GM19099 (cell line): ENCODE measurements around the gene HPS1.

Experiments
- POLR2A ChIP-seq: IDR thresholded peaks from 3 replicates; pipeline ENCODE4 v1.6.1; 2011; ENCODE audit warnings: low read depth; ENCODE audit not compliant: insufficient read length; ENCODE audit errors: extremely low read depth

HPS1 gene

DNA sequence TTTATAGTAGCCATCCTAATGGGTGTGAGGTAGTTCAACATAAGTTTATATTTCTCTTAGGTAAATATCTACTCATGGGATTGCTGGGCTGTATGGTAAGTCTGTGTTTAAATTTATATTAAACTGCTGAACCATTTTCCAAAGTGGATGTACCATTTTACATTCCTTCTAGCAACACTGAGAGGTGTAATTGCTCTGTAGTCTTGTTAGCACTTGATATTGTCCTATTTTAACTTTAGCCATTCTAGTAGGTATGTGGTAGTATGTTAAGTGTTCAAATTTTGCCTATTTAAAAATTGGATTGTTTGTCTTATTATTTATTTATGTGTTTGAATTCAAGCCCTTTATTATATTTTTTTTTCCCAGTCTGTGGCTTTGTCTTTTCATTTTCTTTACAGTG lies 2.6 kb upstream of the HPS1 start:
- TF ChIP-seq POLR2A = no peak

DNA sequence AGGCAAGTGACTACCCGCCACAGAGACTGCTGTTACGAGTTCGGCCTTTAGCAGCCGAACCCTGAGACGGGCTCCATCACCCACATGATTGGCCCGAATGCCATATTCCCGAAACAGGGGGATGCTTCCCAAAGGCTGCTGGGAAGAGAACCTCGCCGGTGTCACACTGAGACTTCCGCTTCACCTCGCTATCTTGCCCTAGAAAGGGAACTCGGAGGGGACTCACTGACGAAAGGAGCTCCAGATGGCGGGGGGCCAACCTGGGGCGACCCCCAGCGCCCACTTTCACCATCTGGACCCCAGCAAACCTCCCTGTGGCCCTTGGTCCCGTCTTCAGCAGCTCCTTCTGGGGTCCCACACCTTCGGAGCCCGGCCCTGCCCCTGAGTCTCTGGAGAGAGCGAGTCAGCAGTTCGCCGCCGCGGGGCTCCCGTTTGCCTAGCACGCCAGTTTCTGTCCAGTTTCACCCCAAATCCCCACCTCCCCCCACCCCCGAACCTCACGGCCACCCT lies 529 bp downstream of the HPS1 start:
- no peak for TF ChIP-seq POLR2A

DNA sequence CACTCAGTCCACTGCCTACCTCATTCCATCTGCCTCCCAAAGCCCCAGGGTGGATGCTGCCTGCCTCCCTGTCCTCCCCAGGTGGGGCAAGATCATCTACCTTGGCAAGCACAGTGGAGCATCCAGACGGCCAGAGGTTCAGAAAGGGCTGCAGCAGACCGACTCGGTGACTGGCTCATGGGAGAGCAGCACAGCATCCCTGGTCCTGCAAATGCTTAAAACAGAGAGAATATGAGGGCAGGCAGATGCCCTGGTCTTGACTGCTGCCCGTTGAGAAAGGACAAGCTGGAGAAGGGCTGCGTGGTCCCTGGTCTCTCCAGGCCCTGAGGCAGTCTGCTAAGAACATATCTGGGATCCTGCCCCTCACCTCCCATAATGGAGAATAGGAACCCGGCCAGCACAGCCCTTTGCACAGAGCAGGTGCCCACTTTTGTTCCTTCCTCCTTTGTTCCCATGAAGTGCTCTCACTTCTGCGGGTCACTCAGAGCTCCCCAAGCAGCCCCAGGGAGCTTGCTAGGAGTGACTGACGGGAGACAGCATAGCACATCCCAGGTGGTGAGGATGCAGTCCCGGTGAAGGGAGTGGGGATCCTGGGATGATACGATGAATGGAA lies 1.4 kb downstream of the HPS1 start:
- TF ChIP-seq POLR2A = no peak

DNA sequence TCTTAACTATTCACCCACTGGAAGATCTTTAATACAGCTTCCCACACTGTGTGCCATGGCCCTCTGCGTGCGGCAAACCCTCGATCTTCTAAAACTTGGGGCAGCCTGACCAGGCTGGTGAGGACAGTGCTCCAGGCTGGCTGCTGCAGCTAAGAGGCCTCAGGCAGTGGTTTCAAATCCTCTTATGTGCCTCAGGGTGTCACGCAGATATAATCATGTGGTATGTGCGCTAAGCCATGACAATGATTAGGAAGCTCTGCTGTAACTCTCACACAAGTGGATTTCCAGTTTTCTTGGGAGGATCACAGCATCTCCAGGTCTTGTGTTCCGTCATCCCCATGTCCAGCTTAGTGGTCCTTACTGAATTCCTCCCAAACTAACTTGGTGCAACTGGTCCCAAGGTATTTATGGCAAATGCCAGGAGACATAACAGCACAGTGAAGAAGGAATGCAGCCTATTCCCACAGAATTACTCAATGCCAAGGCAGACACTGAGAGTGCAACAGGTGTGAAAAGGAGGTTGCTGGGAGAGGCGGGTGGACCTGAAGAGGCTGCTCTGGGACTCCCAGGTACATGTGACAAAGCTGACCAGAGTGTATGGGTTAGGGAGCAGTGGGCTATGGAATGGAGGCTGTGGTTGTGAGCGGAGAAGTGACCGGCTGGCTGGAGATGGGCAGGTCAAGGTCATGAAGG lies 2.3 kb downstream of the HPS1 start:
- no peak for TF ChIP-seq POLR2A

DNA sequence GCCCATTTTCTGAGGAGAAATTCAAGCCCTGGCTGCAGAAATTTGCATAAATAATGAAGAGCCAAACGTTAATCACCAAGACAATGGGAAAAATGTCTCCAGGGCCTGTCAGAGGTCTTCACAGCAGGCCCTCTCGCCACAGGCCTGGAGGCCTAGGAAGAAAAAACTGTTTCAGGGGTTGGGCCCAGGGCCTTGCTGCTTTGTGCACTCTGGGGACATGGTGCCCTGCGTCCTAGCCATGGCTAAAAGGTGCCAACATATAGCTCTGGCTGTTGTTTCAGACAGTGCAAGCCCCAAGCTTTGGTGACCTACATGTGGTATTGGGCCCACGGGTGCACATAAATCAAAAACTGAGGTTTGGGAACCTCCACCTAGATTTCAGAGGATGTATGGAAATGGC lies 8.0 kb downstream of the HPS1 start:
- TF ChIP-seq POLR2A = no peak

DNA sequence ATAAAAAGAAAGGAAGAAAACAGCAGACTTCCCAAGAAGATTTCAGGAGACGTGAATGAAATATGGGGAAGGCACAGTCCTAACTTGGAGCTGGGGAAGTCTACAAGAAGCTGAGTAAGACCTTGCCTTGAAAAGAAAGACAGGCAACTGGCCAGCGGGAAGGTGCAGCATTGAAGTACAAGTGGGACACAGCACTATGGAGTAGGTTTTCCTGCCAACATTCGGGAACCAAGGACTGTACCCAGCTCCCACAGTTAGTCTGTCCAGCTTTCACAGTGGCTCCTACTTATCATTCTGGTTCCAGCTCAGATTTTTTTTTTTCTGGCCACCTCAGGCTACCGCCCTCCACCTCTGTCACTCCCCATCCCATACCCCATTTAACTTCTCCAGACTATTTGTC lies 10.0 kb downstream of the HPS1 start:
- no peak for TF ChIP-seq POLR2A

DNA sequence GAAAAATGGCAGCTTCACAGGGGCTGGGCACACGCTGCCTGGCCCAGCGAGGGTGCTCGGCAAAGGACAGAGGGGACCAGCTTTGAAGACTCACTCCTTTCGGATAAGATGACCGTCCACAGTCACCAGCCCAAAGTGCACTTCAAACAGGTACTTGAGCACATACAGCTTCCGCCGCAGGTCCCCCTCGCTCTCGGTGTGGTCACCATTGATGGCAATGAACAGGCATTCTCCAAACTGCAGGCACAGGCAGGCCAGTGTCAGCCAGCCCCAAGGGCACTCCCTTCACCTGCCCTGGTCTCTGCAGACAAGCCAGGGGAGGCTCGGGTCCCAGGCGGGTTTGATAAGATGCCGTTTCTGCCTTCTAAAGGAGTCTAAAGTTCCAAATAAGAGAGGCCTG lies 11.6 kb downstream of the HPS1 start:
- TF ChIP-seq POLR2A = no peak

DNA sequence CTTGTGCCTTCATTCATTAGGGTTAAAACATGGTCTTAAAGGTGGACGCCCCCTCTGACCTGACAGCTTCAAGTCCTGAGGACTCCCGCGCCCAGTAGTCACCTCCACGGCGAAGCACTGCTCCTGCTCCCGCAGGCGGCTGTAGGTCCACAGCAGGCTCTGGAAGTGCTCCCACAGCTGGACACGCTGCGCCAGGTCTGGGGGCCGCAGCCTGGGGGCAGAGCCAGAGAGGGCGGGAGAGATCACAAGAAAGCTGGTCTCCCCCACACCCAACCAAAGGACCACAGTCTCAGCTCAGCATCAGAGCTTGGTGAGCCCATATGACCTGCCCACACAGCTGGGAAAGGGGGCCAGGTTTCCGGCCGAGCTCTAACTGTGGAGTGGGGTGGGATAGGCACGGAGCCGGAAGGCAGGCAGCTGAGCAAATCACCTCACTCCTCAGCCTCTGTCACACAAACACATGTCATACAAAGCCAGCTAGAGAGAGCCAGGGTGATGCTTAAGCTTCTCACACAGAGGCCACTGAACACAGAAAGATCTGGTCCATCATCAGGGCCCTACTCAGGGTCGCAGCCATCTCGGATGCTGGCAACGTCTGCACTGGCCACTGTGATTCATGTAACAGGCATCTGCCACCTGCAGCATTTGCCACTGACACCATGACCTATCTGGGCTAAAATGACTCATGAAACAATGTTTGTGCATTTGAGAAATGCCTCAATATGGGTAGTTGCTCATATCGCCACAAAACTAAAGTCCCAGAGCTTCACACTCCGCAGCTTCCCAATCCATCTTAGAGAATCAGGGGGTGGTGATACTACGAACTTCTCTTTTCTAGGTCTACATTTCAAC lies 12.6 kb downstream of the HPS1 start:
- no peak for TF ChIP-seq POLR2A

DNA sequence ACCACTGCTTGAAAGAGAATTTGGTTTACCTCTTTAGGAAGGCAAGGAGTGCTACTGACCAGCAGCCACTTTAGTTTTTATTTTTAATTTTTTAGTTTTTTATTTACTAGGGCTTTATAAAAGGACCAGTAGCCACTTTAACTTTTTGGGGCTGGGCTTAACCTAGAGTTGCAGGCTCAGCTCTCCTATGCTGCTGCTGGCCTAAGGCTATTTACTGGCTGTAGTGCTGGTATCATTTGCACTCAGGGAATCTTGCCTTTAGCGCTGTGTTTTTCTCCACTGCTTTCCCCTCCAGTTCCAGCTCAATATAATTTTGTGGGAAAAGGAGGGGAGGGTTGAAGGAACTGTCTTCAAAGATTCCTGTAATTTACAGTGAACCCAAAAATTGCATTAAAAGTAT lies 13.4 kb downstream of the HPS1 start:
- no peak for TF ChIP-seq POLR2A

DNA sequence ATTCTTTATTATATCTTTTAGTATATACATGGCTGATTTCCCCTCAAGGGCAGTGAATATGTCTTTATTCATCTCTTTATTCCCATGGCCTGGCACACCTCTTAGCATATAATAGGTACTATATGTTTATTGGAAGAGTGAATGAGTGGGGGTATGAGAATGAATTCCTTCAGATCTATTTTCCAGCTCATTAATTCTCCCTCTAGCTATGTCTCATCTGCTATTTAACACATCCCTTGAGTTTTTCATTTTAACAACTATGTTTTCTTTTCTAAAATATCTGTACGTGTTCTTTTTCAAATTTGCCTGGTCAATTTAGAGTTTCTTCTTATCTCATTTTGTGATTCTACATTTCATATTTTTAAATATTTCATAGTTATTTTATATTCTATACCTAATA lies 14.4 kb downstream of the HPS1 start:
- TF ChIP-seq POLR2A = no peak

DNA sequence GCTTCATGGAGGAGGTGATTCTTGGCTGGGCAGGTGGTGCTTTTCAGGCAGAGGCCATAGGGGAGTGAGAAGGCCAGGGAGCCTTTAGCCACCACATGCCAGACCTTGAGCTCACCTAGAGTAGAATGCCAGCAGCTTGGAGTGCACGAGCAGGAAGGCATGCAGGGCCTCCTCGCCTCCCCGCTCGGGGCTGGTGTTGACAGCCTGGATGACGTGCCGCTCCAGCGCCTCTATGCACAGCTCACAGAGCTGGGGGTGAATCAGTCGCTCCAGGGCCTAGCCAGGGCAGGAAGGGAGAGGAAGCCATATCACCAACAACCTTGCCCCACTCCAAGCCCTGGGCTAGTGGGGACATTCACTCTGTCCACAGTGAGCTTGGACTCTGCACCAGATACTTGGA lies 15.7 kb downstream of the HPS1 start:
- no peak for TF ChIP-seq POLR2A

DNA sequence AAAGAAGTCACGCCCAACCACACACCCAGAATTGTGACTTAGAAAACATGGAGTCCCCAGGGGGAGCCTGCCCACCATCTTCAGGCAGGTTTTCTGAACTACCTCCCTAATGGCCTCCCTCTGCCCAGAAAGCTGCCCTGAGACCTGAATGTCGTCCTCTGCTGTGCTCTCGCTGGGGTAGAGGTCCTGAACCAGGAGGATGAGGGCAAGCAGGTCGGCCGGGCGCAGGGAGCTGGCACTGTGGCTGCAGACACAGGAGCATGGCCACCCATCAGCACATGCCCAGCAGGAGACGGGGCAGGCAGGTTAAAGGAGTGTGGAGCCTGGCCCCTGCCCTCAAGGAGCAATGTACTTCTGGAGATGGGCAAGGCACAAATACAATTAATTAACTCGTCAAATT lies 16.3 kb downstream of the HPS1 start:
- no peak for TF ChIP-seq POLR2A

DNA sequence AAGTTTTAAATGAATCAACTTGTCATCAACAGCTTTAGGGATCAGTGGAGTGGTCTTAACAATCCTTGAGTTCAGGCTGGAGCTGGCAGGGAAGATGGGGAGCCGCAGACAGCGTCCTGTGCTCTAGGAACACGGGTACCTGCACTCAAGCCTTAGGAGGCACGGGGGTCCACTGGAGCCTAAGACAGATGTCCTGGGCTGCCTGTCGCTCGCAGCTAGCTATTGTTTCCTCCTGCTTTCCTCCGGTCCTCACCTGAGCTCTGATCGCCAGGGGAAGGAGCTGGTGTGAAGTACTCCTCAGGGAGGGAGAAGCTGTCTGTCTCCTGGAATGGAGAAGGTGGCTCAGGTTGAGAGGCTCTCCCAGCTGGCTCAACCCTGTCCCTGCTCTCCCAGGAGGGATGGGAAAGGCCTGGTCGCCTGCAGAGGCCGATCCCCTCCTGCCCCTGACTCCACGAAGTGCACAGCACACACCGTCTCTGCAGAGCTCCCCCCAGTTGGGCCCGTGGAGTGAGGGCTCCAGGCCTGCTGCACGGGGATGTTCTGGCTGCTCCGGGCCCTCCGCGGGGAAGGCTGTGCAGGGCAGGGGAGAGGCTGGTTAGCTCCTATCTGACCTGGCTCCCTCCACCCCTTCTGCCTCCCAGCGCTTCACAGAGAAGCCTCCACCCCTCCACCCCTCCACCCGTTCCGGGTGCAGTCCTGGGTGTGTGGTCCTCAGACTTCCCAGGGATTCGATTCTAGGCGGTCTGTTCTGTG lies 17.2 kb downstream of the HPS1 start:
- no peak for TF ChIP-seq POLR2A

DNA sequence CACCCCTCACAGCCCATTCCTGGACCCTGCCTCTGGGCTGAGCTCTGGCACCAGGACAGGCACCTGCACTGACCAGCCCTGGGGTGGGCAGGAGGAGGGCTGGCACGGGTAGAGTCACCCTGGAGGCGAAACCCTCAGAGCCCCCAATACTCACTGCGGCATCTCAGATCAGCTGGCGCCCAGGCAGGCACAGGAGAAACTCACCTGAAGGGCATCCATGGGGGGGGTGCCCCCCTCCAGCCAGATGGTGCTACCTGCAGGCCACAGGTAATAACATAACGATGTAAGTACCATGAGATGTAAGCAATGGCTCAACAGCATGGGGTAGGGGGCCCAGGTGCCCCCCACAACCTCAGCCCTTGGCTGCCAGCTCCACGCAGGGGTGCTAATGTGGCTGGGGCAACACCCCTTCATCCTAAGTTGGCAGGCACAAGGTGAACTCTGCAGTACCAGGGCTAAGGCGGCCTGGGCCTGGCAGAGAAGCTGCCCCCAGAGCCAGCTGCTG lies 19.7 kb downstream of the HPS1 start:
- no peak for TF ChIP-seq POLR2A
